Stimulated activated naive CD8-positive, alpha-beta T cell treated with anti-CD3 and anti-CD28 coated beads, Interleukin-15, amount 100 ng/mL, for 72 hours (primary cell): ENCODE measurements around the gene ELMOD3.
"Not testable (repeated sequence)": the region's sequence is repeated elsewhere in the genome, so short reads cannot be mapped to it uniquely, and the experiment has no call there.

Source experiments
- ATAC-seq: fragments of 150-1000 bp; cut with Tn5 transposase; 2 replicates; pipeline ENCODE4 v1.10.0; 2021; ENCODE audit warnings: mild to moderate bottlenecking, moderate library complexity
- DNase-seq, 2 donors: peaks; one replicate each; pipeline ENCODE4 v3.0.0; 2021 to 2022
- H3K27ac Mint-ChIP-seq, 2 donors: one replicate each; pipeline ENCODE4 v1.8.0; 2022; ENCODE audit warnings: mild to moderate bottlenecking in 2 of 2, mixed read lengths in 2 of 2, moderate library complexity in 2 of 2
- H3K27me3 Mint-ChIP-seq: one replicate; pipeline ENCODE4 v1.8.0; 2022; ENCODE audit warnings: mixed read lengths
- H3K4me1 Mint-ChIP-seq: one replicate; pipeline ENCODE4 v1.8.0; 2022; ENCODE audit warnings: mild to moderate bottlenecking, mixed read lengths
- H3K4me3 Mint-ChIP-seq, 2 donors: one replicate each; pipeline ENCODE4 v1.8.0; 2022; ENCODE audit warnings: mild to moderate bottlenecking in 2 of 2, mixed read lengths in 2 of 2, moderate library complexity in 1 of 2
- H3K9me3 Mint-ChIP-seq, 2 donors: one replicate each; pipeline ENCODE4 v1.8.0; 2022; ENCODE audit warnings: mixed read lengths in 2 of 2

The ELMOD3 gene

DNA sequence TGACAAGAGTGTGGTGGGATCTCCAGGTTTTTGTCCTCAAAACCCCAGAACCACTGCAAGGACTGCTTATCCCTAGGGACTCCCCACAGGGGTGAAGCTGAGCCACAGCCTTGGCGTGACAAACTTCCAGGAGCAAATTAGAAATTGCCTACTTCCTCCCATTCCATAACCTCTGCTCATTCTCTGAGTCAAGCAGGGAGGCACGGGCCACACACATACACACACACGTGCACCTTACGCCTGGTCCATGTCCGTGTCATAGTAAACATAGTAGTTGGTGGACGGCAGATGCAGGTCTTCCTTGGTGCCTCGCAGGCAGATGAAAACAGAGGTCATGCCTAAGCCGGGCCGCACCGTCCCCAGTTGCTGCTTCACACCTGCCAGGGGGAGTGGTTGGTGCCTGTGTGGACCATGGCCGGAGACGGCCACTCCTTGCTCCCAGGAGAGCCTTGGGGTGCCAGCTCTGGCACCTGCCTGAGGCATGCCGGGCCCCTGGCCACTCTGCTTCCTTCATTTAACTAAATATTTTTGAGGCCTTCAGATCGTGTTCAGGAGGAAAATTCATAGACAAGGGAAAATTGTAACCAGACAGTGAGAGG, 10.1 kb upstream of the ELMOD3 start:
- DNase-seq (no peak), ATAC-seq (no peak)
- Mint-ChIP-seq H3K4me3 (no peak overlapping the region), H3K4me1 (no peaks in the 10 kb centered on the region), H3K9me3 (no peaks in the 10 kb centered on the region), H3K27ac (peak overlapping the region in 1 of 2 donors; percentile 5), H3K27me3 (peaks cover 13% of the 10 kb centered on the region)

DNA sequence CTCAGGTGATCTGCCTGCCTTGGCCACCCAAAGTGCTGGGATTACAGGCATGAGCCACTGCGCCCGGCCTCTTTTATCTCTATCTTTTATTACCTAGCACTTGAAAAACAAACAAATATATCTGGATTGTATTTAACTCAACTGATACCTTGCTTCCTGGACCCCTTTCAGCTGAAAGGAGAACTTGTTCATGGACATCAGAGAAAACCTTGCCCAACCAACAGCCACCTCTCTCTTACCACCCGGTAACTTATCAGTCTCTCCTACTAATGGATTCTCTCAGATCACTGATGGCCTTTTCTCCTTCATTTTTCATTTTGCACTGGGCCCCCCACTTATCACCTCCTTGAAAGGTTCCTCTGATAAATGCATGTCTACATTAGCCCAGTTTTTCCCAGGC, 7.0 kb upstream of the ELMOD3 start:
- no peak for ATAC-seq
- Mint-ChIP-seq H3K4me3 (no peak overlapping the region), H3K4me1 (peaks cover 10% of the 10 kb centered on the region), H3K9me3 (no peaks in the 10 kb centered on the region), H3K27me3 (no peaks in the 10 kb centered on the region), H3K27ac (peak overlapping the region in 1 of 2 donors; percentile 29)
- no peak for DNase-seq

DNA sequence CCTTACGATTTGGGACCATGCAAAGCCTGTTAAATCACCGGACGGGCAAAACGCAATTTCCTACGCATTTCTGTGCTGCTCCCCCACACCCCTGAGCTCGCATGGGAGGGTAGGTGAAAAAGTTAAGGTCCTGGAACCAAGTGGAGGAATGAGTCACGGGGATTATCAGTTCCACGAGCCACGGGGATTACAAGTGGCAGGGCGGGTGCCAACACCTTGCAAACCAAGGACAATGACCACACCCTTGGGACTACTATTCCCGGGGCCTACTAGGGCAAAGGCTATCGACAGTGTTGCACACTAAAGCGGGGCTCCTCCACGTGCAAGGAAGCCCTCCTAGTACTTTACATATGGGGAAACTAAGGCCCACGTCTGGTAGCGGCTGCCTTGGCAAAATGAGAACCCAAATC, 688 bp upstream of the ELMOD3 start:
- H3K27ac Mint-ChIP-seq, result peak overlapping the region; percentile 99
- DNase-seq (peak in 1 of 2 donors; percentile 25), ATAC-seq (peak; percentile 6)
- peak overlapping the region; percentile 96 to 99 for H3K4me3 Mint-ChIP-seq
- H3K27me3 Mint-ChIP-seq, result no peaks in the 10 kb centered on the region
- no peaks in the 10 kb centered on the region for H3K9me3 Mint-ChIP-seq
- H3K4me1 Mint-ChIP-seq, result peaks cover 45% of the 10 kb centered on the region

- Mint-ChIP-seq H3K4me1 (peaks cover 45% of the 10 kb centered on the region), H3K9me3 (no peaks in the 10 kb centered on the region), H3K27me3 (no peaks in the 10 kb centered on the region), H3K4me3 (peak overlapping the region; percentile 96 to 99), H3K27ac (peak overlapping the region; percentile 99)
- ATAC-seq, result peak; percentile 18
- no peak for DNase-seq
Measured at GRCh38 chr2:85355073-85355410, 473 bp downstream of the ELMOD3 start.

DNA sequence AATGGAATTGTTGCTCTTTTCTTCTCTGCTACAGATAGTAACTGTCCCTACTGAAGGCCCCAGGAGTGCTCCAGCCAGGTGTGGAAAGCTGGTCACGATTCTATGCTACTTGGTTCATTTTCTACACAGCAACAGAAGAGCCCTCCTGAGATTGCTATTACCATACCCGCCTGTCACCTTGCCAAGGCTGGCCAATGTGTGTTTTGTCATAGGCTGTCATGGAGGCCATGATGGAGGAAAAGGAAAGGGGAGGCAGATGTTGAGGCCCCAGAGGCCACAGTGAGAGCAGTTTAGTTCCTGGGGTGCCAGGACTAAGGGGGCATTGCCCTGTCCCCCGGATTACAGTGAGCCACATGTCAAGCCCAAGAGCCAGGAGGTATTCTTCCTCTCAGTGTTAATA, 952 bp downstream of the ELMOD3 start:
- DNase-seq, result no peak
- no peak for ATAC-seq
- Mint-ChIP-seq H3K4me1 (peaks cover 42% of the 10 kb centered on the region), H3K9me3 (no peaks in the 10 kb centered on the region), H3K27ac (peak overlapping the region; percentile 4 to 99), H3K27me3 (no peaks in the 10 kb centered on the region), H3K4me3 (peak overlapping the region; percentile 96 to 99)

DNA sequence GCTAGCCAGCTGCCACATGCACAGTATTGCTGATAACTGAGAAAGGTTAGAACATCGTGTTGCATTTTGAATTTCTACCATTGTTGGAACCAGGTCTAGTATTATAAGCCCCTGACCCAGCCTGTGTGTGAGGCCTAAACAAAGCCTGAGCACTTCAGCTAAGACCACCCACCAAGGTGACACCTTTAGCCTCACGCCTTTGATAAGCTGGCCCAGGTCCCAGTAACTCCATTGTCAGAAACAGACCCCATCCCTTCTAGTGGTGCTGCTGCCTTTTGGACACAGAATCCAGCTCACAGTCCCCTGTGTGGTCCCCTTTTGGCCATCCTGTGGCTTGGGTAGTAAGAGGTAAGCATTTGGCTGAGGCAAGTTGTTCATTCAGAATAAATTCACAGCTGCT, 1.6 kb downstream of the ELMOD3 start:
- peaks cover 38% of the 10 kb centered on the region for H3K4me1 Mint-ChIP-seq
- DNase-seq (no peak), ATAC-seq (no peak)
- no peak overlapping the region for H3K4me3 Mint-ChIP-seq
- H3K9me3 Mint-ChIP-seq, result no peaks in the 10 kb centered on the region
- H3K27ac Mint-ChIP-seq, result no peak overlapping the region
- H3K27me3 Mint-ChIP-seq, result no peaks in the 10 kb centered on the region

- Mint-ChIP-seq H3K27me3 (no peaks in the 10 kb centered on the region), H3K27ac (peak overlapping the region in 1 of 2 donors; percentile 86), H3K4me1 (peaks cover 34% of the 10 kb centered on the region), H3K9me3 (no peaks in the 10 kb centered on the region), H3K4me3 (no peak overlapping the region)
- ATAC-seq, result no peak
- DNase-seq, result no peak
Measured at GRCh38 chr2:85357736-85358135, 3.2 kb downstream of the ELMOD3 start.

GRCh38 chr2:85362653-85363387, 8.3 kb downstream of the ELMOD3 start:
- H3K4me3 Mint-ChIP-seq, H3K9me3 Mint-ChIP-seq, DNase-seq, H3K27ac Mint-ChIP-seq, ATAC-seq, H3K27me3 Mint-ChIP-seq, H3K4me1 Mint-ChIP-seq: not testable (repeated sequence)

- no peak for DNase-seq
- Mint-ChIP-seq H3K9me3 (no peaks in the 10 kb centered on the region), H3K4me3 (no peak overlapping the region), H3K27ac (no peak overlapping the region), H3K4me1 (no peaks in the 10 kb centered on the region), H3K27me3 (no peaks in the 10 kb centered on the region)
- no peak for ATAC-seq
Measured at GRCh38 chr2:85367180-85367579, 12.6 kb downstream of the ELMOD3 start.

DNA sequence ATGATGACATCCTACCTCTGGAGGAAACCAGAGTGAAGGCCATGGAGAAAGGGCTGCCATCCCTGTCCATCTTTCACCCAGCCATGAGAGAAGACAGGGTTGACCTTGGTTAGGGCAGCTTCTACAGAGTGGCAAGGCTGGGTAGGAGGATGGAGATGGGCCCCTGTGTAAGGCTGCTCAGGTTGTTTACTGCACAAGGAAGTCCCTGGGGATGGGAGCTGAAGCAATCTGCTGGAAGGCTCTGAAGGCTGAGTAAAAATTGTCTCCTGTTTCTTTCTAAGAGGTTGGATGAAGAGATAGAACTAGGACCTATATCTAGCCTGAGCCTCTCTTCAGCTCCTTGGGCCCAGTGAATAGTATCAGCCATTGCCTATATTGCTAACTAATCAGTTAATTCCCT, 14.4 kb downstream of the ELMOD3 start:
- no peak for ATAC-seq
- H3K4me3 Mint-ChIP-seq, result no peak overlapping the region
- DNase-seq, result no peak
- no peaks in the 10 kb centered on the region for H3K9me3 Mint-ChIP-seq
- H3K4me1 Mint-ChIP-seq, result no peaks in the 10 kb centered on the region
- H3K27me3 Mint-ChIP-seq, result no peaks in the 10 kb centered on the region
- H3K27ac Mint-ChIP-seq, result no peak overlapping the region

DNA sequence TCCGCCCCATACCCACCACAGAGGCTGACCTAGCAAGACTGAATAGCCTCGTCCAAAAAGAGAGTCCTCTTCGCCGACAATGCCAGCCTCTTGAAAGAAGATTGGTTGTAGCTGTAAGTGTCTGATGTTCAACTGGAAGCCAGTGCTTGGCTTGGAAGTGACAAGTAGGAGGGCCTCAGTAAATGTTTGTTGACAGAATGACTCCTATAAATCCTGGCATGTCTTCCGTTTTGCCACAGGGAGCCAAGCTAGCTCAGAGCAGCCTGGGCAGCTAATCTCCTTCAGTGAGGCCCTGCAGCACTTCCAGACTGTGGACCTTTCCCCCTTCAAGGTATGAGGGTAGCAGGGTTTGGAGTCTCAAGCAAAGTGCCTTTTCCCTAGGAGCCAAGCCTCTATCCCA, 14.9 kb downstream of the ELMOD3 start:
- H3K27ac Mint-ChIP-seq, result peak overlapping the region in 1 of 2 donors; percentile 19

DNA sequence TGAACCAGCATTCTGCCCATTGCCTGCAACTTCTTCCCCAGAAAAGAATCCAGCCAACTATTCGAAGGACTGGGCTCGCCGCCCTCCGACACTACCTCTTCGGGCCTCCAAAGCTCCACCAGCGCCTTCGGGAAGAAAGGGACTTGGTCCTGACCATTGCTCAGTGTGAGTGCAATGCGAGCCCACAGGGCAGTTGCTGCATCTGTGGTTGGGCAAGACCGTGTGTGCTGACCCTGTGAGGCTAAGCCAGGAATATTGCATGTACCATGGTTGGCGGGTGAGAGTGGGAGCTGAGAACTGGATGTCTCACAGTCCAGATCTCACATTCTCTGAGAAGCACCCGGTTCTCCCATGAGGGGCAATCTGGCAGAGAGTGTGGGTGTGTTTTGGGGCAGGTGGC, 16.5 kb downstream of the ELMOD3 start:
- Mint-ChIP-seq H3K4me3 (no peak overlapping the region), H3K4me1 (no peaks in the 10 kb centered on the region)

More for the DNA sequence above, 14.9 kb downstream of the ELMOD3 start:
- no peak overlapping the region for H3K4me3 Mint-ChIP-seq
- ATAC-seq (no peak), DNase-seq (no peak)
- no peaks in the 10 kb centered on the region for H3K4me1 Mint-ChIP-seq
- H3K27me3 Mint-ChIP-seq, result no peaks in the 10 kb centered on the region
- no peaks in the 10 kb centered on the region for H3K9me3 Mint-ChIP-seq

GRCh38 chr2:85376291-85377065, 21.9 kb downstream of the ELMOD3 start:
- no peak overlapping the region for H3K4me3 Mint-ChIP-seq
- peaks cover 0 to 9% of the 10 kb centered on the region in 2 donors for H3K9me3 Mint-ChIP-seq
- no peak for ATAC-seq
- no peak for DNase-seq
- H3K4me1 Mint-ChIP-seq, result no peaks in the 10 kb centered on the region
- H3K27ac Mint-ChIP-seq, result no peak overlapping the region
- no peaks in the 10 kb centered on the region for H3K27me3 Mint-ChIP-seq

More for the DNA sequence above, 16.5 kb downstream of the ELMOD3 start:
- ATAC-seq, result no peak
- Mint-ChIP-seq H3K9me3 (no peaks in the 10 kb centered on the region), H3K27ac (no peak overlapping the region), H3K27me3 (no peaks in the 10 kb centered on the region)
- DNase-seq, result no peak

GRCh38 chr2:85377083-85377482, 22.5 kb downstream of the ELMOD3 start:
- no peaks in the 10 kb centered on the region for H3K27me3 Mint-ChIP-seq
- no peaks in the 10 kb centered on the region for H3K4me1 Mint-ChIP-seq
- no peak overlapping the region for H3K27ac Mint-ChIP-seq
- peaks cover 0 to 9% of the 10 kb centered on the region in 2 donors for H3K9me3 Mint-ChIP-seq
- H3K4me3 Mint-ChIP-seq, result no peak overlapping the region
- DNase-seq, result no peak
- ATAC-seq, result no peak

DNA sequence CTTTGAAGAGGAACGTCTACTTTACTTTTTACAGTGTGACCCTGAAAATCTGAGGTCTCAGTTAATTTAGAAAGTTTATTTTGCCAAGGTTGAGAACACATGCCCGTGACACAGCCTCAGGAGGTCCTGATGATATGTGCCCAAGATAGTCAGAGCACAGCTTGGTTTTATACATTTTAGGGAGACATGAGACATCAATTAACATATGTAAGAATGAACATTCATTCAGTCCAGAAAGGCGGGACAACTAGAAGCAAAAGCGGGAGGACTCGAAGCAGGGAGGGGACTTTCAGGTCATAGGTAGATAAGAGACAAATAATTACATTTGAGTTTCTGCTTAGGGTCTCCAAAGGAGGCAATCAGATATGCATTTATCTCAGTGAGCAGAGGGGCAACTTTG, 23.7 kb downstream of the ELMOD3 start:
- Mint-ChIP-seq H3K4me1 (no peaks in the 10 kb centered on the region), H3K27me3 (no peaks in the 10 kb centered on the region), H3K9me3 (peaks cover 0 to 9% of the 10 kb centered on the region in 2 donors), H3K27ac (no peak overlapping the region), H3K4me3 (no peak overlapping the region)
- ATAC-seq (no peak), DNase-seq (no peak)

DNA sequence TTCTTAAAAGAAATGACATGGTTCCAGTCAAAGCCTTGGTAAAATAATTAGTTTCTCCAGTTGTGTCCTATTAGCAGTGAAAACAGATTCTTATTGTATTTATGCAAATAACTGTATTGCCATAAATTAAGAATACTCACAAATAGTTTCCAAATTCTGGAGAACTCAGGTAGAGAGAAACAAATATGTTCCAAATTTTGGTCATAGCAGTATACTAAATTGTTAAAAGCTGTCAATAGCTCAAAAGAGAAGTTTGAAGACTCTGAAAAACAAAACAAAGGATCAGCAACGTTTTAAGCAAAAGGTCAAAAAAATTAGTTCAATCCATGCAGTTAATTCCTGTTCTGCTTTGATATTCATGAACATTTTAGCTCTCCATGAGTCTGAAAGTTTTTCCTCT, 25.5 kb downstream of the ELMOD3 start:
- no peak for DNase-seq
- Mint-ChIP-seq H3K27me3 (no peaks in the 10 kb centered on the region), H3K9me3 (peaks cover 0 to 9% of the 10 kb centered on the region in 2 donors), H3K27ac (no peak overlapping the region), H3K4me3 (no peak overlapping the region), H3K4me1 (peaks cover 6% of the 10 kb centered on the region)
- ATAC-seq, result no peak
